Ovary (tissue), 3 donors: ENCODE measurements around the gene GOLGA6L10.
"Not testable (repeated sequence)": the region's sequence is repeated elsewhere in the genome, so short reads cannot be mapped to it uniquely, and the experiment has no call there.

Source experiments
- CTCF ChIP-seq, 3 donors: fragments of 450-650 bp in 2 of 3; fragments of 200-600 bp in 1 of 3; IDR thresholded peaks; one replicate each; pipeline versions ENCODE4 v1.5.1 to v1.8.0; 2016 to 2022; ENCODE audit warnings: antibody characterized with exemption in 3 of 3, mild to moderate bottlenecking in 1 of 3
- EP300 ChIP-seq: sonication (generic); formaldehyde crosslinking; IDR thresholded peaks from one replicate; pipeline ENCODE4 v1.6.1; 2017; ENCODE audit warnings: antibody characterized with exemption
- POLR2A ChIP-seq: fragments of 450-650 bp; IDR thresholded peaks from one replicate; pipeline ENCODE4 v1.6.1; 2017; ENCODE audit warnings: antibody characterized with exemption, mild to moderate bottlenecking, moderate library complexity
- donor health status: DM: no; HTN: no; CAD: no.

- TF ChIP-seq CTCF (IDR thresholded peaks at IDR 0.05); POLR2A; EP300: not testable (repeated sequence)
Measured at GRCh38 chr15:82395788-82396187, 46.5 kb upstream of the GOLGA6L10 start.
